HCT116 (cell line): ENCODE measurements around the gene WIPF3. TPM values are rescaled to one million over a fixed set of nuclear protein-coding genes. Genes with fewer than 3 reads are reported as not detected.

ENCODE experiments used
- ATAC-seq: fragments of 200-7000 bp; cut with Tn5 transposase; 2 replicates; pipeline ENCODE4 v1.9.1; 2020; ENCODE audit warnings: mild to moderate bottlenecking, moderate library complexity
- BruUV-seq: library from RNA; stranded (reverse); fragments of 400-500 nt; replicated peaks from 2 replicates; lab custom pipeline; 2021; lab: Mats Ljungman, UMichigan
- CTCF ChIA-PET: fragments of 300-600 bp; sonication (Branson Sonifier 250); formaldehyde crosslinking; loops from one replicate; lab custom pipeline; 2021; ENCODE audit warnings: antibody characterized with exemption; lab: Charles Lee
- POLR2A ChIA-PET: fragments of 300-600, 350-600 bp; sonication (Branson Sonifier 250); formaldehyde crosslinking; loops from one replicate; lab custom pipeline; 2021; ENCODE audit warnings: antibody characterized with exemption; lab: Charles Lee
- RAD21 ChIA-PET, 2 experiments: fragments of 300-600 bp; sonication (Branson Sonifier 250); formaldehyde crosslinking; loops; one replicate each; lab custom pipeline; 2023; ENCODE audit warnings: low total read pairs in 2 of 2; ENCODE audit not compliant: uncharacterized antibody in 2 of 2, unreplicated experiment in 2 of 2, low non-redundant PET in 1 of 2; lab: Charles Lee
- DNase-seq: peaks from one replicate; pipeline ENCODE4 v3.0.0-alpha.2; 2010; ENCODE audit warnings: low read depth, low spot score
- H2AFZ ChIP-seq: fragments of 200-600 bp; shearing (Covaris generic), sonication (generic); 2 replicates; pipeline ENCODE4 v1.6.1; 2017; ENCODE audit warnings: low read depth, mixed run types, mixed read lengths, antibody characterized with exemption, low read length; ENCODE audit not compliant: poor library complexity, severe bottlenecking
- H3K27ac ChIP-seq: 2 replicates; pipeline ENCODE4 v1.5.1; 2012; ENCODE audit warnings: low read depth, low read length
- H3K27me3 ChIP-seq: fragments of 200-600 bp; sonication (generic); 2 replicates; pipeline ENCODE4 v1.6.1; 2016; ENCODE audit warnings: mixed run types, low read length, mixed read lengths; ENCODE audit not compliant: insufficient read depth
- H3K36me3 ChIP-seq, 2 experiments: fragments of 200-500 bp in 1 of 2; fragments of 200-600 bp in 1 of 2; sonication (Bioruptor generic) in 1 of 2; sonication (generic) in 1 of 2; 2 replicates each; pipeline versions ENCODE4 v1.5.1 to v1.6.1; 2014 to 2016; ENCODE audit warnings: low read length in 2 of 2, inconsistent platforms in 1 of 2, mixed read lengths in 1 of 2, mixed run types in 1 of 2; ENCODE audit not compliant: insufficient read depth in 2 of 2, control insufficient read depth in 1 of 2
- H3K4me1 ChIP-seq, 2 experiments: fragments of 200-600 bp in 1 of 2; sonication (generic) in 1 of 2; 2 replicates each; pipeline versions ENCODE4 v1.5.1 to v1.6.1; 2012 to 2017; ENCODE audit warnings: low read length in 2 of 2, inconsistent platforms in 1 of 2, mild to moderate bottlenecking in 1 of 2, mixed read lengths in 1 of 2, mixed run types in 1 of 2, moderate library complexity in 1 of 2; ENCODE audit not compliant: insufficient read depth in 2 of 2, control insufficient read depth in 1 of 2
- H3K4me2 ChIP-seq: fragments of 200-600 bp; sonication (generic); 2 replicates; pipeline ENCODE4 v1.6.1; 2017; ENCODE audit warnings: mixed run types, low read length, mixed read lengths
- H3K4me3 ChIP-seq, 2 experiments: fragments of 200-600 bp in 1 of 2; sonication (generic) in 1 of 2; replicated peaks in 1 of 2; 2 replicates each; pipeline ENCODE4 v1.5.1; 2011 to 2016; ENCODE audit warnings: low read length in 2 of 2, control low read depth in 1 of 2, low read depth in 1 of 2, mild to moderate bottlenecking in 1 of 2, mixed read lengths in 1 of 2, mixed run types in 1 of 2
- H3K79me2 ChIP-seq: fragments of 200-600 bp; sonication (generic); 2 replicates; pipeline ENCODE4 v1.6.1; 2017; ENCODE audit warnings: mild to moderate bottlenecking, mixed run types, low read length, moderate library complexity, mixed read lengths; ENCODE audit not compliant: insufficient read depth
- H3K9ac ChIP-seq: fragments of 200-600 bp; sonication (generic); 2 replicates; pipeline ENCODE4 v1.6.1; 2016; ENCODE audit warnings: low read length, mixed read lengths
- H3K9me2 ChIP-seq: fragments of 200-600 bp; sonication (generic), shearing (Covaris generic); 2 replicates; pipeline ENCODE4 v1.6.1; 2017; ENCODE audit warnings: mixed run types, mild to moderate bottlenecking, moderate library complexity; ENCODE audit not compliant: insufficient read depth
- H3K9me3 ChIP-seq, 2 experiments: fragments of 200-500 bp in 1 of 2; fragments of 200-600 bp in 1 of 2; sonication (Bioruptor generic) in 1 of 2; sonication (generic) in 1 of 2; 2 replicates each; pipeline ENCODE4 v1.6.1; 2014 to 2017; ENCODE audit warnings: low read length in 2 of 2, mixed read lengths in 2 of 2, inconsistent platforms in 1 of 2, low read depth in 1 of 2, mild to moderate bottlenecking in 1 of 2, mixed run types in 1 of 2, moderate library complexity in 1 of 2; ENCODE audit not compliant: control insufficient read depth in 1 of 2, insufficient read depth in 1 of 2
- H4K20me1 ChIP-seq: fragments of 200-600 bp; sonication (generic), shearing (Covaris generic); 2 replicates; pipeline ENCODE4 v1.6.1; 2017; ENCODE audit warnings: mixed run types, mild to moderate bottlenecking, moderate library complexity; ENCODE audit not compliant: insufficient read depth
- CBX3 ChIP-seq: IDR thresholded peaks from 2 replicates; pipeline ENCODE4 v1.6.1; 2012; ENCODE audit warnings: low read depth
- CEBPB ChIP-seq: IDR thresholded peaks from 2 replicates; pipeline ENCODE4 v1.6.1; 2012; ENCODE audit warnings: low read depth
- EGR1 ChIP-seq: IDR thresholded peaks from 2 replicates; pipeline ENCODE4 v1.6.1; 2012; ENCODE audit warnings: low read depth
- EZH2 ChIP-seq: fragments of 200-600 bp; sonication (generic); IDR thresholded peaks from 2 replicates; pipeline ENCODE4 v1.6.1; 2017; ENCODE audit warnings: antibody characterized with exemption, mixed run types
- EZH2phosphoT487 ChIP-seq: fragments of 200-600 bp; IDR thresholded peaks from 2 replicates; pipeline ENCODE4 v1.6.1; 2018; ENCODE audit warnings: antibody characterized with exemption, borderline replicate concordance
- FOSL1 ChIP-seq: IDR thresholded peaks from 2 replicates; pipeline ENCODE4 v1.6.1; 2012; ENCODE audit warnings: low read depth
- JUND ChIP-seq: IDR thresholded peaks from 2 replicates; pipeline ENCODE4 v1.6.1; 2012
- POLR2A ChIP-seq: IDR thresholded peaks from 2 replicates; pipeline ENCODE4 v1.7.0; 2011; ENCODE audit warnings: borderline replicate concordance; ENCODE audit not compliant: insufficient read depth, insufficient read length; ENCODE audit errors: extremely low read depth
- POLR2AphosphoS5 ChIP-seq: IDR thresholded peaks from 2 replicates; pipeline ENCODE4 v1.6.1; 2011; ENCODE audit warnings: mild to moderate bottlenecking, low read depth, low read length, moderate library complexity
- RAD21 ChIP-seq: IDR thresholded peaks from 2 replicates; pipeline ENCODE4 v1.6.1; 2012; ENCODE audit warnings: low read depth, mild to moderate bottlenecking
- SIN3A ChIP-seq: IDR thresholded peaks from 2 replicates; pipeline ENCODE4 v1.6.1; 2012; ENCODE audit warnings: low read depth
- SRF ChIP-seq: IDR thresholded peaks from 2 replicates; pipeline ENCODE4 v1.6.1; 2012; ENCODE audit warnings: low read depth
- TCF7L2 ChIP-seq: IDR thresholded peaks from 2 replicates; pipeline ENCODE4 v1.7.0; 2011; ENCODE audit warnings: borderline replicate concordance, inconsistent platforms; ENCODE audit not compliant: insufficient read depth, insufficient read length; ENCODE audit errors: extremely low read depth
- ZNF274 ChIP-seq: fragments of 200-500 bp; sonication (Bioruptor generic); IDR thresholded peaks from 2 replicates; pipeline ENCODE4 v1.6.1; 2014; ENCODE audit warnings: mild to moderate bottlenecking, low read depth, low read length, inconsistent platforms
- intact Hi-C: fragments of 100-400 bp; cut with micrococcal nuclease; formaldehyde crosslinking; loops from 2 replicates; pipeline ENCODE4 v1.10.0; 2022
- total RNA-seq: library from RNA; stranded (reverse); gene quantifications from one replicate; pipeline ENCODE4 v1.2.1, GENCODE V29; 2021; ENCODE audit not compliant: unreplicated experiment
- TF ChIP-seq, protein P1 (sequence below), 3 experiments: fragments of 200-600 bp in 1 of 3; sonication (generic) in 1 of 3; IDR thresholded peaks in 2 of 3; conservative IDR thresholded peaks in 1 of 3; 2 replicates each; pipeline ENCODE4 v1.5.1; 2012 to 2017; ENCODE audit warnings: low read depth in 2 of 3, low read length in 2 of 3, antibody characterized with exemption in 1 of 3, borderline replicate concordance in 1 of 3, control low read depth in 1 of 3, mild to moderate bottlenecking in 1 of 3, mixed read lengths in 1 of 3, mixed run types in 1 of 3, moderate library complexity in 1 of 3; ENCODE audit not compliant: insufficient read depth in 1 of 3
- TF ChIP-seq, protein P2 (sequence below): IDR thresholded peaks from 2 replicates; pipeline ENCODE4 v1.6.1; 2011; ENCODE audit warnings: mild to moderate bottlenecking, low read length, moderate library complexity; ENCODE audit not compliant: insufficient replicate concordance; ENCODE audit errors: extremely low read depth
- TF ChIP-seq, protein P3 (sequence below): IDR thresholded peaks from 2 replicates; pipeline ENCODE4 v1.6.1; 2012

Gene WIPF3
- total RNA-seq, 1 experiment from 2014 or later = 8.6 TPM

DNA sequence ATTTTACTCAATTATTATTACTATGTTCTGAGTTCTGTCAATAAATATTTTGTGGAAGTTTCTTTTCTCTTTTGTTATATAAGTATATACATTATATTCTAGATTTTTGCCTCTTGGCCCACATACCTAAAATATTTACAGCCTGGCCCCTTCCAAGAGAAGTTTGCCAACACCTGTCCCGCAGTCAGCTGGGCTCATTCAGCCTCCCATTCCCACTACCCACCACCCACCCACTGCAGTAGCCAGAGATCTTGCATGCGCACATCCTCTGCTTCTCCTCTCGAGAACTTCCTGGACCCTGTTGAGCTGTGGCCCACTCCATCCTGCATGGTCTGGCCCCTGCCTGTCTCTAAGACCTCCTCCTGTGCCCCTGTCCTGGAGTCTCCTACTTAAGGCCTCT, 33.6 kb downstream of the WIPF3 start (continued):
- TF ChIP-seq, protein P1, sequence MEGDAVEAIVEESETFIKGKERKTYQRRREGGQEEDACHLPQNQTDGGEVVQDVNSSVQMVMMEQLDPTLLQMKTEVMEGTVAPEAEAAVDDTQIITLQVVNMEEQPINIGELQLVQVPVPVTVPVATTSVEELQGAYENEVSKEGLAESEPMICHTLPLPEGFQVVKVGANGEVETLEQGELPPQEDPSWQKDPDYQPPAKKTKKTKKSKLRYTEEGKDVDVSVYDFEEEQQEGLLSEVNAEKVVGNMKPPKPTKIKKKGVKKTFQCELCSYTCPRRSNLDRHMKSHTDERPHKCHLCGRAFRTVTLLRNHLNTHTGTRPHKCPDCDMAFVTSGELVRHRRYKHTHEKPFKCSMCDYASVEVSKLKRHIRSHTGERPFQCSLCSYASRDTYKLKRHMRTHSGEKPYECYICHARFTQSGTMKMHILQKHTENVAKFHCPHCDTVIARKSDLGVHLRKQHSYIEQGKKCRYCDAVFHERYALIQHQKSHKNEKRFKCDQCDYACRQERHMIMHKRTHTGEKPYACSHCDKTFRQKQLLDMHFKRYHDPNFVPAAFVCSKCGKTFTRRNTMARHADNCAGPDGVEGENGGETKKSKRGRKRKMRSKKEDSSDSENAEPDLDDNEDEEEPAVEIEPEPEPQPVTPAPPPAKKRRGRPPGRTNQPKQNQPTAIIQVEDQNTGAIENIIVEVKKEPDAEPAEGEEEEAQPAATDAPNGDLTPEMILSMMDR (IDR thresholded peaks at IDR 0.05 in 2 of 3, conservative IDR thresholded peaks at IDR 0.05 in 1 of 3; ENCODE audit: borderline replicate concordance in 1 of 3, insufficient read depth in 1 of 3, low read depth in 2 of 3, low read length in 2 of 3) = no peak
- TF ChIP-seq POLR2AphosphoS5 = no peak
- TF ChIP-seq, protein P2, sequence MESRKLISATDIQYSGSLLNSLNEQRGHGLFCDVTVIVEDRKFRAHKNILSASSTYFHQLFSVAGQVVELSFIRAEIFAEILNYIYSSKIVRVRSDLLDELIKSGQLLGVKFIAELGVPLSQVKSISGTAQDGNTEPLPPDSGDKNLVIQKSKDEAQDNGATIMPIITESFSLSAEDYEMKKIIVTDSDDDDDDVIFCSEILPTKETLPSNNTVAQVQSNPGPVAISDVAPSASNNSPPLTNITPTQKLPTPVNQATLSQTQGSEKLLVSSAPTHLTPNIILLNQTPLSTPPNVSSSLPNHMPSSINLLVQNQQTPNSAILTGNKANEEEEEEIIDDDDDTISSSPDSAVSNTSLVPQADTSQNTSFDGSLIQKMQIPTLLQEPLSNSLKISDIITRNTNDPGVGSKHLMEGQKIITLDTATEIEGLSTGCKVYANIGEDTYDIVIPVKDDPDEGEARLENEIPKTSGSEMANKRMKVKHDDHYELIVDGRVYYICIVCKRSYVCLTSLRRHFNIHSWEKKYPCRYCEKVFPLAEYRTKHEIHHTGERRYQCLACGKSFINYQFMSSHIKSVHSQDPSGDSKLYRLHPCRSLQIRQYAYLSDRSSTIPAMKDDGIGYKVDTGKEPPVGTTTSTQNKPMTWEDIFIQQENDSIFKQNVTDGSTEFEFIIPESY = no peak
- no peak for TF ChIP-seq ZNF274
- TF ChIP-seq SIN3A = no peak
- no peak for TF ChIP-seq CBX3
- TF ChIP-seq FOSL1 = no peak
- no peak for TF ChIP-seq TCF7L2
- TF ChIP-seq EZH2phosphoT487 = no peak

- H3K27me3 ChIP-seq = no peaks in the 10 kb centered on the region
- POLR2A ChIA-PET = no interaction called here
- TF ChIP-seq SIN3A (no peak), POLR2AphosphoS5 (no peak), TCF7L2 (no peak), CBX3 (no peak), POLR2A (no peak), RAD21 (no peak), CEBPB (no peak), SRF (no peak), EGR1 (no peak), EZH2 (no peak), JUND (no peak)
- TF ChIP-seq, protein P3, sequence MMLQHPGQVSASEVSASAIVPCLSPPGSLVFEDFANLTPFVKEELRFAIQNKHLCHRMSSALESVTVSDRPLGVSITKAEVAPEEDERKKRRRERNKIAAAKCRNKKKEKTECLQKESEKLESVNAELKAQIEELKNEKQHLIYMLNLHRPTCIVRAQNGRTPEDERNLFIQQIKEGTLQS = no peak
- TF ChIP-seq, protein P2 = no peak
- TF ChIP-seq, protein P1 (IDR thresholded peaks at IDR 0.05 in 2 of 3, conservative IDR thresholded peaks at IDR 0.05 in 1 of 3; ENCODE audit: borderline replicate concordance in 1 of 3, insufficient read depth in 1 of 3, low read depth in 2 of 3, low read length in 2 of 3) = no peak
These were observed 34.4 kb downstream of the WIPF3 start for GRCh38 chr7:29840701-29841100.

More at GRCh38 chr7:29840701-29841100, 34.4 kb downstream of the WIPF3 start:
- ATAC-seq = no peak
- H4K20me1 ChIP-seq = no peaks in the 10 kb centered on the region
- CTCF ChIA-PET = no interaction called here
- H3K4me2 ChIP-seq = no peak overlapping the region
- no peaks in the 10 kb centered on the region for H3K36me3 ChIP-seq
- no peak overlapping the region for H3K4me3 ChIP-seq
- no peaks in the 10 kb centered on the region for H3K9me3 ChIP-seq
- RAD21 ChIA-PET = no interaction called here
- intact Hi-C loops = no loop called here
- H2AFZ ChIP-seq = no peak overlapping the region
- no peaks in the 10 kb centered on the region for H3K4me1 ChIP-seq
- H3K9ac ChIP-seq = no peak overlapping the region
- H3K79me2 ChIP-seq = no peaks in the 10 kb centered on the region
- no peak overlapping the region for H3K27ac ChIP-seq
- no peaks in the 10 kb centered on the region for H3K9me2 ChIP-seq
- BruUV-seq = no TSS peak
- no peak for DNase-seq
